ENCODE measurements around the gene SNAPC1.
"Not testable (repeated sequence)": the region's sequence is repeated elsewhere in the genome, so short reads cannot be mapped to it uniquely, and the experiment has no call there.

The SNAPC1 gene

DNA sequence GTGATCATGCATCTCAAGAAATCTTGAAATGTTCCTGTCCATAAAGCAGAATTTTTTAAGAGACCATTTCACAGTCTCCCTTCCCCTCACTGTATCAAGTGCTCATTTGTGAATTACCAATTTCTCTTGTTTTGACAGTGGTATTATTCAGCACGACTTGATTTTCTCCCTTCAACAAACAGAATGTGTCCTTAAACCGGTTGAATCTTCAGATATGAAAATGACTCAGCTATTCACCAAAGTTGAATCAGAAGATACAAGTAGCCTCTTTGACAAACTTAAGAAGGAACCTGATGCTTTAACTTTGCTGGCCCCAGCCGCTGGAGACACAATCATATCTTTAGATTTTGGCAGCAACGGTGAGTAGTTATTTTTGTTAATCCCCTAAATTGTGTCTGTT lies 25.5 kb upstream of the SNAPC1 start:
- no peaks in the 10 kb centered on the region for H3K4me1 ChIP-seq
- no peak for TF ChIP-seq CTCF (IDR thresholded peaks at IDR 0.05; ENCODE audit: low read depth, low read length)
- H3K27me3 ChIP-seq = no peaks in the 10 kb centered on the region
- peaks cover 96% of the 10 kb centered on the region for H3K36me3 ChIP-seq
- no peaks in the 10 kb centered on the region for H3K9me3 ChIP-seq
- no peak overlapping the region for H3K4me3 ChIP-seq (ENCODE audit: low read depth, low read length)
- DNase-seq = no peak

DNA sequence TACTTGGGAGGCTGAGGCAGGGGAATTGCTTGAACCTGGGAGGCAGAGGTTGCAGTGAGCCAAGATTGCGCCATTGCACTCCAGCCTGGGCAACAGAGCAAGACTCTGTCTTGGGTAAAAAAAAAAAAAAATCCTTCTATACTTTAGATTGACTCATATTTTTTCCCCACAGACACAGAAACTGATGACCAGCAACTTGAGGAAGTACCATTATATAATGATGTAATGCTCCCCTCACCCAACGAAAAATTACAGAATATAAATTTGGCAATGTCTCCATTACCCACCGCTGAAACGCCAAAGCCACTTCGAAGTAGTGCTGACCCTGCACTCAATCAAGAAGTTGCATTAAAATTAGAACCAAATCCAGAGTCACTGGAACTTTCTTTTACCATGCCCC lies 24.3 kb upstream of the SNAPC1 start:
- no peaks in the 10 kb centered on the region for H3K4me1 ChIP-seq
- no peaks in the 10 kb centered on the region for H3K9me3 ChIP-seq
- DNase-seq = no peak
- no peak overlapping the region for H3K4me3 ChIP-seq (ENCODE audit: low read depth, low read length)
- no peaks in the 10 kb centered on the region for H3K27me3 ChIP-seq
- TF ChIP-seq CTCF (IDR thresholded peaks at IDR 0.05; ENCODE audit: low read depth, low read length) = no peak
- H3K36me3 ChIP-seq = peaks cover 95% of the 10 kb centered on the region

- no peak for DNase-seq
- no peaks in the 10 kb centered on the region for H3K27me3 ChIP-seq
- peaks cover 95% of the 10 kb centered on the region for H3K36me3 ChIP-seq
- H3K4me1 ChIP-seq = no peaks in the 10 kb centered on the region
- no peak overlapping the region for H3K4me3 ChIP-seq (ENCODE audit: low read depth, low read length)
- TF ChIP-seq CTCF (IDR thresholded peaks at IDR 0.05; ENCODE audit: low read depth, low read length) = no peak
- no peaks in the 10 kb centered on the region for H3K9me3 ChIP-seq
Measured at GRCh38 chr14:61739133-61739532, 23.1 kb upstream of the SNAPC1 start.

DNA sequence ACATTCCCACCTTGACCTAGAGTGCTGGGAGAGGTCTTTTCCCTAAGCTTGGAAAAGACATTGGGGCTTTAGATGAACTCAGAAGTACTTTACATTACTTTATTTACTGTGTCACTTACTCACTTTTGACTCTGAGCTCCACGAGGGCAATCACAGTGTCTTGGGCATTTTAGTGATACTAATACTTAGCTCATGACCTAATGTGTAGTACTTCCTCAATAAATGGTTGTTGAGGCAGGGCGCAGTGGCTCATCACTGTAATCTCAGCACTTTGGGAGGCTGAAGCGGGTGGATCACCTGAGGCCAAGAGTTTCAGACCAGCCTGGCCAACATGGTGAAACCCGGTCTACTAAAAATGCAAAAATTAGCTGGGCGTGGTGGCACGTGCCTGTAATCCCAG lies 19.8 kb upstream of the SNAPC1 start:
- no peak for DNase-seq
- Histone ChIP-seq H3K4me3 (ENCODE audit: low read depth, low read length) (no peak overlapping the region), H3K36me3 (peaks cover 90% of the 10 kb centered on the region)

DNA sequence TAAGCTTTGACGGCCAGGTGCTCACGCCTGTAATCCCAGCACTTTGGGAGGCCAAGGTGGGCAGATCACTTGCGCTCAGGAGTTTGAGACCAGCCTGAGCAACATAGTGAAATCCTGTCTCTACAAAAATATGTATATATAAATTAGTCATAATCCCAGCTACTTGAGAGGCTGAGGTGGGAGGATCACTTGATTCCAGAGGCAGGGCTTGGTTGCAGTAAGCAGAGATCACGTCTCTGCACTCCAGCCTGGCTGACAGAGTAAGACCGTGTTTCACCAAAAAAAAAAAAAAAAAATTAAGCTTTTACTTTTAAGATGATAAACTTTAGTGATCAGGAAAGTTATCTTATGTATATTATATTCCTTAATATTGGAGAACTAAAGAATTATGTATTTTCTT lies 18.0 kb upstream of the SNAPC1 start:
- H3K4me1 ChIP-seq = no peaks in the 10 kb centered on the region
- H3K36me3 ChIP-seq = peaks cover 90% of the 10 kb centered on the region

More for the DNA sequence above, 19.8 kb upstream of the SNAPC1 start:
- TF ChIP-seq CTCF (IDR thresholded peaks at IDR 0.05; ENCODE audit: low read depth, low read length) = no peak
- Histone ChIP-seq H3K27me3 (no peaks in the 10 kb centered on the region), H3K4me1 (no peaks in the 10 kb centered on the region), H3K9me3 (no peaks in the 10 kb centered on the region)

DNA sequence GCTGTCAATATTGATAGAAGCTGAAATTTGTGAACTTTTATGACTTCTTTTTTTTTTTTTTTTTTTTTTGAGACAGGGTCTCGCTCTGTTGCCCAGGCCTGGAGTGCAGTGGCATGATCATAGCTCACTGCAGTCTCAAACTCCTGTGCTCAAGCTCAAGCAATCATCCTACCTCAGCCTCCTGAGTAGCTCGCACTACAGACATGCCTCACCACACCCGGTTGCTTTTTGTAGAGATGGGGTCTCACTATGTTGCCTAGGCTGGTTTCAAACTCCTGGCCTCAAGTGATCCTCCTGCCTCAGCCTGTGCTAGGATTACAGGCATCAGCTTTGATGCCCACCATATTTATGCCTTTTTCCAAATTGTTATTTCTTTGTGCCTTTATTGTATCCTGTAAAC lies 15.9 kb upstream of the SNAPC1 start:
- H3K4me1 ChIP-seq; H3K9me3 ChIP-seq; H3K4me3 ChIP-seq (ENCODE audit: low read depth, low read length); DNase-seq; H3K27me3 ChIP-seq: not testable (repeated sequence)
- peaks cover 78% of the 10 kb centered on the region for H3K36me3 ChIP-seq

More for the DNA sequence above, 18.0 kb upstream of the SNAPC1 start:
- Histone ChIP-seq H3K4me3 (ENCODE audit: low read depth, low read length) (no peak overlapping the region), H3K9me3 (no peaks in the 10 kb centered on the region), H3K27me3 (no peaks in the 10 kb centered on the region)
- no peak for TF ChIP-seq CTCF (IDR thresholded peaks at IDR 0.05; ENCODE audit: low read depth, low read length)
- no peak for DNase-seq

GRCh38 chr14:61746881-61747280 lies 15.3 kb upstream of the SNAPC1 start:
- Histone ChIP-seq H3K4me3 (ENCODE audit: low read depth, low read length) (no peak overlapping the region), H3K27me3 (no peaks in the 10 kb centered on the region), H3K4me1 (peaks cover 2% of the 10 kb centered on the region), H3K9me3 (no peaks in the 10 kb centered on the region), H3K36me3 (peaks cover 72% of the 10 kb centered on the region)
- TF ChIP-seq CTCF (IDR thresholded peaks at IDR 0.05; ENCODE audit: low read depth, low read length) = no peak
- DNase-seq = no peak

Data from BE2C (cell line).